Stimulated activated CD4-positive, alpha-beta T cell treated with anti-CD3 and anti-CD28 coated beads, Interleukin-15, amount 100 ng/mL, for 24 hours (primary cell): ENCODE data around the gene CCNY.

ENCODE experiments used
- DNase-seq: peaks from one replicate; pipeline ENCODE4 v3.0.0-alpha.2; 2020

CCNY gene

DNA sequence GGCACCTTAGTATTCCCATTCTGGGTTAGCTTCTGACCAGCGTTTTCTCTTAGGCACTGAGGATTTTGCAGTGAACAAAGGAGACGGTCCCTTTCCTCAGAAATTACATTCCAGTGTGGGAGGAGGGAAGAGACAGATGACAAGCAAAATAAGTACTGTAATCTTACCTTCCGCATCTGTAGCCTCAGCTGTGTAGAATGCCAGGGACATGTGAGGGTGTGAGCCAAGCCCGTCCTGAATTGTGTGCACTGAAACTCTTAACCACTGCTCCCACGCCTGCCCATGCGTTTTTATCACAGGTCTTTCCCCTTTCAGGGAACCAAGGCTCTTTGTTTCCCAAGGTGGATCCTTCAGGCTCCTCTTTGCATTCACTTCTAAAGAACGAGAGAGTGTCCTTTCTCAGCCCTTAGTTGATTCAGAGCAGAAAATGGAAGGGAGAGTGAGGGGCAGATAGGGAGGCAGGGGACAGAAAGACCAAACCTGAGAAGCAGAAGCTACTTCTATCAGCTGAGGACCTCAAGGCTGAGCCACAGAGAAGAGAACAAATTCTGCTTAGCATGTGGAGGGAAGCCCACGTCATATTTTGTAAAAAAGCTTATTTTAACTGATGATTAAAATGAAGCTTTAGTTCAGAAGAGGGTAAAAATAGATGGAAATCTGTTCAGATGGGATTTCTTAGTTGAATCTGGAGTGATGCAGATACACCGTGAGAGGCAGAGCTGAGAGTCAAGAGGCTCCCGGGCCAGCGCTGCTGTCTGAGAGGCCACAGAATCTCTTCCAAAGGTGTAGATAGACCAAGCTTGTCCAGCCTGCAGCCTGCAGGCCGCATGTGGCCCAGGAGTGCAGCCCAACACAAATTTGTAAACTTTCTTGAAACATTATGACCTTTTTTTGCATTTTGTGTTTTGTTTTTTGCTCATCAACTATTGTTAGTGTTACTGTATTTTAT lies 122.5 kb downstream of the CCNY start:
- no peak for DNase-seq

DNA sequence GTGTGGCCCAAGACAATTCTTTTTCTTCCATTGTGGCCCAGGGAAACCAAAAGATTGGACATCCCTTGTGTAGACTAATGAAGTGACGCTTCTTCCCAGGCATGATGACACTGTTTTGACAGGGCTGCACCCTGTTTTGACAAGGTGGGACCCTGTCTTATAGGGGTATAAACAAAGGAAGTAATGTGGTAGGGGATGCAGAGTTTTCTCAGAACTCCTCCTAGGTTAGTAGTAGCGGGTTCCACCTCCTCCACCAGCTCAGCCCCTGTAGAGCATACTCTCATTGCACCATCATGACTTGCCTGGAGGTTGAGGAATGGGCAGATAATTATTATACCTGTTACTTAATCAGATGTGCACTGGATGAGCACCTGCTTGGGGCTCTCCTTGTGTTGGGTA lies 123.1 kb downstream of the CCNY start:
- no peak for DNase-seq

DNA sequence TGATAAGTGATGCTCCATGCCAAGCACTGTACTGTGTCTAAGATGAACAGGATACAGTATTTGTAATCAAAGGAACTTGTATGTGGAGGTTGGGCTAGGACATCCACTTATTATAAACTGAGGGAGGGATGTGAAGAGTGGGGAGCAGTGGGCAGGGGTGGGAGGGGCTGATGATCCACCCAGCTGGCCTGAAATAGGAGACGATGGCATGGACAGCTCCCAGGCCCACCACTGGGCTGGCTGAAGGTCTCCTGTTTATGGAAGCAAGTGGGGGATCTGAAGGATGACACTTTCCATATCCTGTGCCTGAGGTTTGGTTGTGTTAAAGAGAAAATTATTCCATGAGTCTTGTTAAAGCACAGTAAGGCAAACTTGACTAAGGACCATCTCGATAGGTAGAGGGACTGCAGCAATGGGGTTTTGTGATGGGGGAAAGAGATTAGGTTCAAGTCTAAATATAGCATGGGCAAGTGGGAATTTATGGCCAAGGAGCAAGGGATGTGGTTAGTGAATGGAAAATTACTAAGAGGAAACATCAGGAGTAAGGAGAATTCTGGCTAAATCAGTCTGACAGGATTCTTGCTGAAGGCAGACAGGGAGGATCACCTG lies 124.6 kb downstream of the CCNY start:
- no peak for DNase-seq

DNA sequence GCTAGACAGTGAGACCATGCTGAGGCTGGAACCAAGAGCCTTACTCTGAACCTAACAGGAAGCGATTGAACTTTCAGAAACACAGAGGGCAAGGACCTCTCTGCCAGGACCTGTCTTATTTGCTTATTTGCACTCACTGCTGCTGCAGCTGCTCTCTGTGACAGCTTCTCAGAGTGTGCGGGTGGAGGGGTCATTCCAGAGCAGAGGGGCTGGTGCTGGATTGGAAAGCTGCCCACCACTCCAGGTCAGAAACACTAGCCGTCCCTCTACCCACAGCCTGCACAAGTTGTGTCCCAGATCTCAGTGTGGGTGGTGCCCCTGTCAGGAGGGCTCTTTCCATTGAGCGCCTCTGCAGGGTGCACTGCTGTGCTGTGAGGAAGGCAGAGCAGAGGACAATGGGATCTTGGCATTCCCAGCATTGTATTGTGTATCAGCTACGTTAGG lies 126.2 kb downstream of the CCNY start:
- DNase-seq = no peak

DNA sequence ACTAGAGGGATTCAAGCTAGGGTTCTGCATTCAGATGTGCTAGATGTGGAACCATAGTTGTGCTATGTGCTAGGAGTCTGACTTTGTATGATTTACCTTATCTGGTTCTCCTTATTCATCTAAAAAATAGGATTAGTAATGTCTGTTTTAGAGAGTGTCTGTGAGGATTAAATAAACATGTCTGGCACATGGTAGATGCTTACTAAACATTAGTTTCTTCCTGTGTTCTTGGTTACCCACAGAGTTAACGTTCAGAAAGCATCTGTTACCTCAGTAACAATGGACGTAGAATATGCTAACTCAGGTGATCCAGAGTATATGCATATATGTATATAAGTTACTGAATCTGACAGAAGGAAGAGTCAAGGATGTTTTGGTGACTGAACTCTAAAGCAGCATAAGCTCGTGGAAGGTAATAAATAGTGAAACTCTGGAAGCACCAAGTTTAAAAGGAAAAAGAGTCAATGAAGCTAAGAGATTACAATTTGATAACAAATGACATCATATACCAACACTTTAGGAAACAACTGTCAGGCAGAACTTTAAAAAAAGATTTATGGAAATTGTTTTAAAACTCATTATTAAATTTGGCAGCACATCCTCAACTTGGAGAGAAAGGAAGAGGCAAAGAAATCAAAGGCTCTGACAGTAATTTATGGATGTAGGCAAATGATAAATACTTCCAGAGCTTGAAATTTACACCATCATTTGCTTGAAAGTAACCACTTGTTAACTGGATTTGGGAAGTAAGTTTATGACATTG lies 127.0 kb downstream of the CCNY start:
- no peak for DNase-seq

DNA sequence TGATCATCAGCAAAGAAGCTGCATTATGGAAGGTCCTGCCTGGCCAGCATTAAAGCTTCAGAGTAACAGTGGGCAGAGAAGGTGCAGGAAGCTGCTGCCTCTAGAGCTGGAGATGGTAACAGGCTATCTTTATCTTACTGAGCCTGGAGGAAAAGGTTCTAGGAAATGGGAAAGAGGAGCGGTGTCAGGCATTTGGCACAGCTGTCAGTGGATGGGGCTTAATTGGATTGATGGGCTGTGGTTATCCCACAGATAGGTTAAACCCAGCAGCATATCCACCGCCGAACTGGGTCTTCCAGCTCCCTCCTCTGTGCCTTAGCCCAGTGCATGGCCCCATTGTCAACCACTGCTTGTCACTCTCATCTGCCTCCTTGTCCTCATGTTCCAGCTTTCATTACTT lies 127.6 kb downstream of the CCNY start:
- no peak for DNase-seq

DNA sequence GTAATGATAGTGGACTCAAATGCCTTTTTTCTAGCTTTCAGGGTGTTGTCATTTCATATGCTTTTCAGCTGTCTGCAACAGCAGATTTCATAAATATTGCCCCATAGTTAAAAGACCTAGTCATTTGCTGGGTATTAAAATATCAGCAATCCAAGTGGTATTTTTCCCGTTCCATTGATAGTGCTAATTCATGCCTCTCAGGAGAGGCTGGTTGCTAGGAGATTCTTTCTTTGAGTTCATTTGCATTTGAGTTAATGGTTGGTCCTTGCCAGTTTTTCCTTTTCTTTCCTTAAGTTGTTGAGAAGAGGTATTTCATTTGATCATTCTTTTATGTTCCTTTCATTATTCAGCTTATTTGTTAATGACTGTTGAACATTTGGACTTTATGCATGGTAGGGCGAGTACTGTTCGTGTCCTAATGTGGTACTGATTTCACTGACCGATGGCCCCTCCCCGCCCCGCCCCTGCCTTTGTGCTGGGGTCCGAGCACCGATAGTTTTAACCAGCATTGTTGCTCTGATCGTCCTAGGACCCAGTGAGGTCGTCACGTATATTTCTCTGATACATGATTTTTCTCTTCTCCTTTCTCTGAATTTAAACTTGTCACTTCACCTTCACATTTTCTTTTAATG lies 128.6 kb downstream of the CCNY start:
- no peak for DNase-seq

DNA sequence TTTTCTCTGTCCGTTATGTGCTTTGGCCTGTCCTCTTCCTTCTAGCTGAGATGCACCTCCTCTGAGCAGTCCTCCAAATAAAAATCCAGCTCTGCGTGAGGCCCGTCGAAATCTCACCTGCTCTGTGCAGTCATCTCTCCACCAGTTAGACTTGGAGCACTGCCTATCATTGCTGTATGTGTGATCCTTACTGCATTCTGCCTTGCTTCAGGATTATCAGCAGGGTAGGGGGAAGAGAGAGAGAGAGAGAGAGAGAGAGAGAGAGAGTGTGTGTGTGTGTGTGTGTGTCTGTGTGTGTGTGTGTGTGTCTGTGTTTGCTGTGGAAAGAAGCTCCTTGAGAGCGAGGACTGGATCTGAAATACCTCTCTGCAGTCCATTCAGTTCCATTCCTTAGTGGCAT lies 129.4 kb downstream of the CCNY start:
- DNase-seq = no peak

DNA sequence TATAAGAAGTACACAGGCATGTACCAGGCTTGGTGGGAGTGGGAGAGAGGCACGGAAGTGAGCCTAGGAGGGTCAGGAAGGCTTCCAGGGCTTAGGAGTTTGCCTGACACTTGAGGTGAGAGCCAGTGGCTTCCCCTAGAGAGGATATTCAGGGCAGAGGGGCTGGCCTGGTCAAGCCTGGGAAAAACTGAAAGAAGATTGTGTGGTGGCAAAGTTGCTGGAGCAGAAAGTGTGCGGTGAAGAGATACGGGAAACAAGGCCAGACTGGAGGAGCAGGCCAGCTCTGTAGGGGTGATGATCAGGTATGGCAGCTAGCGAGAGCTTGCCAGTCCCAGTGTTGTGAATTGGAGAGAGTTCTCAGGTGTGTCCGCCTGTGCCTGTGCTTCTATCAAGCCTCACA lies 129.9 kb downstream of the CCNY start:
- no peak for DNase-seq

DNA sequence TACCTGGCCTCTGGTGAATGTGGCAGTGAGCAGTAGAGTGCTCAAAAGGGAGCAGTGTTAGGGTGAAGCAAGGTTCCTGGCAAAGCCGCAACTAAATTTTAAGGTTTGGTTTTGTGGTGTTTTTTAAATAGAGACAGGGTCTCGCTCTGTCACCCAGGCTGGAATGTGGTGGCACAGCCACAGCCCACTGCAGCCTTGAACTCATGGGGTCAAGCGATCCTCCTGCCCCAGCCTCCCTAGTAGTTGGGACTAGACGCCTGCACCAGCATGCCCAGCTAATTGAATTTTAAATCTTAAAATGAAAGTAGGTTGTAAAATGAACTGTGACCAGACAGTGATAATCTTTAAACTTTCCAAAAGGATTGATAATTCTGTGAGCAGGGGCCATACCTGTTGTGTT lies 130.4 kb downstream of the CCNY start:
- DNase-seq = no peak

DNA sequence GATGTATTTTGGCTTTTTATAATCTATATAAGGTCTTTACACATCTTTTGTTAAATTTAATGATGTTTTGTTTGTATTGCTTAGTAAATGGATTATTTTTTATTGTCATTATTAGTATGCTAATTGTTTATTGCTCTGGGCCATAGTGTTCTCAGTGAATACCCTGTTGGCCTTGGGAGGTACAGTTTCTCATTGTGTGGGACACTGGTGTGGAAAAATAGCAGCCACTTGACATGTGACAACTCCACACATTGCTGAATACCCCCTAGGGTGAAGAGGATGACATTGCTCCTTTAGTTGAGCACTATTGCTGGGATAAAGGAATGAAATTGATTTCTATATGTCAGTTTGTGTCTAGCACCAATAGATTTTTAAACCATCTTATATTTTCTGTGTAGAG lies 130.9 kb downstream of the CCNY start:
- no peak for DNase-seq

DNA sequence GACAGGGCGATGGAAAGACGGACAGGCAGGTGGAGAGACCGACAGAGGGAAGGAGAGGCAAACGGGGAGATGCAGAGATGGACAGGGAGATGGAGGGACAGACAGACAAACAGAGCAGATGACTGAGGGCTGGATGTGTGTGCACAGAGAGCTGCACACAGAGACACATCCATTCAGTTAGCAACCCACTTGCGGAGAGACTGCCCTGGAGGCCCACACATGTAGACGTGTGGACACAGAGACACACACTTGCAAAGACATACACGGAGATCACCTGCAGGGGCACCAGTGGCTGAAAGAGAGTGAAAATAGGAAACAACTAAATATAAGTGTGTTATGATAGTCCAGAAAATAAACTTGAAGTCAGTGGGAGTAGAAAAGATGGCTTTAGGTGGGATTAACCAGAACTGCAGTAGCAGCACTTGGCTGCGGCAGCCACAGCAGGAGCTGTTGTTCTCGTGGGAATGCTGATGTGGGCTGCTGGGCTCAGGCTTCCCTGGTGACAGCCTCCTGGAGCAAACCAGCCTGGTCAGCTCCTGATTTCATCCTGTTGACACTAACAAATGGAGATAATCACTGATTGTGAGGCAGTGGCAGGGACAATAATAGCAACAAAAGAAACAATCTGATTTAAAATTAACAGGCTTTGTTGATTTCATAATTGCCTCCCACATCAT lies 134.1 kb downstream of the CCNY start:
- DNase-seq = no peak

DNA sequence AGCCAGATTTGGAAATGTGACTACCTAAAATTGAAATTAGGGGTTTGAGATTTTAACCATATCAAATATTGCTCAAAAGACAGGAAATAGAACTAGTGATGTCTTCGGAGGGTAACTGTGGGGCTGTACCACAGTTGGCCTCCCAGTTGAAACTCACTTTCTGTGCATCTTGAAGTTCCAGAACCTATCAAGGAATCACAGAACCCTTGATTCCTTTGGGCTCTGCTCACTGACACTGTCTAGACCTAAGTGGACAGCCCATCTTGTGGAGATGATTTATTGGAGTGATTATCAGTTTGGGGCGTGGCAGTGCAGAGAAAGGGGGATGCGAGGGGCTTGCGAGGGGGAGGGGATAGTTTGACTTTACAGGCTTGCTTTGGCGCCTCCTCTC lies 134.6 kb downstream of the CCNY start:
- DNase-seq = no peak

DNA sequence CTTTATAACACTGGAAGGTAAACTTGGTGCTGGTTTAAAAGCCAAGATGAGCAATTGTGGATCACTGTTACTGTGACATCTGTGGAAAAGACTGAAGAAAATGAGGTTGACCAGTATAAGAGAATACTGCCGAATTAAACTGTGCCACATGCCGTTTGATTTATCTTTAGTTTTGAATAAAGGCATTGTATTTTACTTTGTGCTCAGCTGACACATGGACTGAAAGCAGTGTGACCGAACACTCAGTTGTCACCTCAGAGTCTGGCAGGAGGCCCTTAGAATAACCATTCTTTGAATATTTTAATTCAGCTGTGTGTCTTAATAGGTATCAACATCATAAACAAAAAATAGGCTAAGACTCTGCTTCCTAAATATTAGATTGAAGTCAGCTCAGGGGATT lies 135.1 kb downstream of the CCNY start:
- DNase-seq = no peak

DNA sequence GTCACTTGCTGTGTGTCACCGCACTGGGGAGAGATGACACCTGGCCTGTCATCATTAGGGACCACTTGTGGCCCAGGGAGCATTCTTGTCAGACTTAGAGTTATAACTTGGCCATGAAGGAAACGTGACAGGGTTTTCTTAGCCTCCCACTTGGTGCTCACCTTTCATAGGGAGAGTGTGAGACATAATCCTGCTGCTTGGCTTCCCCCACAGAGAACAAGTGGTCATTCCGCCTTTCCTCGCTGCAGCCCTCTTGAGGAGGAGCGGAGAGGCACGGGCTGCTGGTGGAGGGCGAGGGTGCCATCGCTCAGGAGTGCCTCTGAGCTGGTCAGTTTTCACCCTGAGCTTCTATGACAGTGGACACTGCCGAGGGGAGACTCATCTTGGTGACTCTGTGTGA lies 143.8 kb downstream of the CCNY start:
- DNase-seq = no peak

DNA sequence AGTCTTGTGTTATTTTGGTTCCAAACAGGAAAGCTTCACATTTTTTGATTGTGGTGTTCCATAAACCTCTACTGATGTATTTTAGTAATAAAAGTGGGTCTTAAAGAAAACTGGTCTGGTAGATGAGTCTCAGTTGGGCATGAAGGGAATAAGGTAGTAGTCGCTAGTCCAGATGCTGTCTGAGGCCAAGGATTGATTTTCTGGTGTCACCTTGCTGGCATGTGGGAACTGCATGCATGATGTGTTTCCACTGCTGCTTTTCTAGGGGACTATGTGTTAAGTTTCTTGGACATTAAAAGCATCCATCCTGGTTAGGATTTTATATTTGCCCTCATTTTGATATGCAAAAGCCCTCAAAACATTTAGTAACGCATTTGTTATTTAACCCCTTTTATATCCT lies 145.1 kb downstream of the CCNY start:
- no peak for DNase-seq

DNA sequence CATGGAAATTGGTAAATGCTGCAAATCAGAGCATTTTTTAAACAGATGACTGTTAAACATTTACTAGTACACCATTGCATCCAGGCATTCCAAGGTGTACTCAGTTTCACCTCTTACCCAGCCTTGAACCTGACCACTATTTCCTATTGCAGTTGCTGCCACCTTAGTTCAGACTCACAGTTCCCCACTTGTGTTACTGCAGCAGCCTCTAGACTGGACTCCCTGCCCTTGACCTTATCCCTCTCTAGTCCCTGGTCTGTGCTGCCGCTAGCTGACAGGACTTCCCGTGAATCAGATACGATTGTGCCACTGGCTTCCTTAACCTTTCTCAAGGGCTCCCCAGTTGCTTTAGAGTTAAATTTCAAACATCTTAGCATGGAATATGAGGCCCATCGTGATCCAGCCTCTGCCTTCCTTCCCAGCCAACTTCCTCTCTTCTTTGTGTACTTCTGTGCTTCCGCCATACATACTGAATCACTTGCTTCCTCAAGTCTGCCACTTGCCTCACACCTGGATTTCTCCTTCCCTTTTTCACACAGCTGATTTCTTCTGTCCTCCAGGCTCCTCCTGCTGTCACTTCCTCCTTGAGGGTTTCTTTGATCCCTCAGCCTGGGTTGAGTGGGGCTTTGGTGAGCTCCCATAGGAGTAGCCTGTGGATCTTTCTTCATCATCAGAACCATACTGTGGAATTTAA lies 150.1 kb downstream of the CCNY start:
- no peak for DNase-seq

DNA sequence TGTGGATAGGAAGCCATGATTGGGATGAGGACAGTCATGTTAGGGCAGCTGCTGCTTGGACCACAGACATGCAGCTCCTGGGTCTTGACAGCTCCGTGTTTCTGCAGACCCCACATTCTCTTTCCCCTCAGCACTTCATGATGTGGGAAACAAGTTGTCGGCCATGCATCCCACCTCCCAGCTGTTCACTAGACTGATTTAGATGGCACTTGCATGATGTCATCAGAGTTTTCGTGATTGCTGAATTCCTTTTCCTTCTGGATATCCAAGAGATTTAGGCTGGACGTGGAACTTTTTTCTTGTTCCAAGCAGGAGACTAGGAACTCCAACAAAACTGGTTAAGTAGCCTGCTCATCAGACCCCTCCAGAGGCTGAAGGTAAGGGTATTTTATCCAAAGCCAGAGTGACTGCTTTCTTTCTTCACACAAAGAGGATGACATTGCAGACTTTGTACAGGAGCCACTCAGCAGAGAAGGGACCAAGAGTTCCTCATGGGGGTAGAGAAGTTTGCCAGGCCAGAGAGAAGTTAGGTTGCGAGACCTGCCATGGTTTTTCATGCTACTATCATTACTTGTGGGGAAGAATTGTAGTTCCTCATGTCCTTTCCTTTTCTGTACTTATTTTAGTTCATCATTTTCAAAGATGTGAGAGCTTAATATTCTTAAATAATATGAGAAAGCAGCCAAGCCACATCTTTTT lies 151.2 kb downstream of the CCNY start:
- DNase-seq = no peak

DNA sequence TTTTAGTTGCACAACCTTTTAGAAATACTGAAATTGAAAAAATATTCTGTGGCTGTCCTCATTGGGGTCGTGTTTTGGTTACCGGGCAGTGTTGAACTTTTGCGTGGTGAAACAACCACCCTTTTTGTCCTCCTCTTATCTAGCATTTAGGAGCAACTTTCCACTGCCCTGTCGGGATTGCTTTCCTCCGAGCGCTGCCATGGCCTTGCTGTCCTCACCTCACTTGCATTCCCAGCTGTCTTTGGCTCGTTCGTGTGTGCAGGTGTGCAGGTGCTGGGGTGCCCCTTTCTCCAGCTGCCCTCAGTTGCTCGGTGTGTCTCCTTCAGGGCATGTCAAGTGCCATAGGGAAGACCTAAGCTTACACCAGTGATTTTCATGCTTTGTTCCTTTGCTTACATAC lies 151.9 kb downstream of the CCNY start:
- no peak for DNase-seq

DNA sequence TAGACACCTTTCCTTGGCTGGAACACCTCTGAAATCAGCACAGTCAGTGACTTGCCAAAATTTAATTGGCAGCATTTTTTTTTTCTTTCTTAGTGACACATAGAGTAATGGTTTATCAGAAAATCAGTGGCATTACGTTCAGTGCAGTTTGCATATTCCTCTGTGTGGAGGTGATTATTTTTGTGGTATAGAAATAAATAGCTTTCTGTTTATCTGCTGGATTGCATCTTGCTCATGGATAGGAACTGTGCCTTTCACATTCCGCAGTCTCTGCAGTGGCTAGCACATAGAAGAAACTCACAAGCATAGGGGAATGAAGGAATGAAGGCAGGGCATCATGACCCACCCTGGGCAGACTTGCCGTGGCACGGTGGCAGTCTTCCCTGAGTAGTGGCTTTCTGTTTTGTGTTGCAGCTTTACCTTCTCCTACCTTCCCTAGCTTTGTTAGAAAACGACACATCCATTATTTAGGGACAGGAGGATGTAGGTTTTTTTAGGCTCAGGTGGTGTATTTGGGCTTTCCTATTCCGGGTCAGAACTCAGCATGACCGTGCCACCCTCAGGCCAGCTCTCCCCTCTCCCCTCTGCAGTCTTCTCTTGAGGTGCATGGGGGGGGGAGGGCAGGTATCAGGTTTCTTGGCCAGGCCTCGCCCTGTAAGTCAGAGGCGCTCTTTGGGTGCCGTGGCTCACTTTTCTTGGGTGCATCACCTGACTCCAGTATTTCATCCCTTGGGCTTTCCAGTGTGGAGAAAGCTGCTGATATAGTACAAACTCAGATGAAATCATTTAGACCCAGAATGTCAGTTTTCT lies 156.3 kb downstream of the CCNY start:
- no peak for DNase-seq
